ENCODE measurements around the gene NDUFS4.
"Not testable (repeated sequence)": the region's sequence is repeated elsewhere in the genome, so short reads cannot be mapped to it uniquely, and the experiment has no call there.

Gene NDUFS4

GRCh38 chr5:53560506-53561191, at the start of gene NDUFS4:
Gene NDUFS4, plus strand, starts transcription at chr5:53560639. Its CDS starts 24 bp downstream, at chr5:53560663.
- DNase-seq, result peak; percentile 84

GRCh38 chr5:53512539-53512938, 47.9 kb upstream of the NDUFS4 start:
- DNase-seq, result no peak

- no peak for DNase-seq
These were observed 44.5 kb upstream of the NDUFS4 start for GRCh38 chr5:53515988-53516387.

- DNase-seq, result no peak
These were observed 39.6 kb upstream of the NDUFS4 start for GRCh38 chr5:53520813-53521212.

- DNase-seq, result peak; percentile 16
These were observed 22.7 kb upstream of the NDUFS4 start for GRCh38 chr5:53537711-53538110.

GRCh38 chr5:53540739-53541138, 19.7 kb upstream of the NDUFS4 start:
- DNase-seq, result not testable (repeated sequence)

- no peak for DNase-seq
These were observed 18.6 kb upstream of the NDUFS4 start for GRCh38 chr5:53541859-53542258.

GRCh38 chr5:53542926-53543325, 17.5 kb upstream of the NDUFS4 start:
- DNase-seq, result no peak

- DNase-seq, result peak; percentile 37
These were observed 17.0 kb upstream of the NDUFS4 start for GRCh38 chr5:53543401-53543800.

GRCh38 chr5:53545744-53546143, 14.7 kb upstream of the NDUFS4 start:
- DNase-seq, result no peak

- DNase-seq, result peak; percentile 12
These were observed 13.2 kb upstream of the NDUFS4 start for GRCh38 chr5:53547226-53547625.

- not testable (repeated sequence) for DNase-seq
These were observed 11.9 kb upstream of the NDUFS4 start for GRCh38 chr5:53548501-53548900.

- no peak for DNase-seq
These were observed 10.6 kb upstream of the NDUFS4 start for GRCh38 chr5:53549792-53550191.

GRCh38 chr5:53552561-53552960, 7.9 kb upstream of the NDUFS4 start:
- DNase-seq, result no peak

GRCh38 chr5:53554444-53554843, 6.0 kb upstream of the NDUFS4 start:
- DNase-seq, result no peak

- DNase-seq, result no peak
These were observed 5.3 kb upstream of the NDUFS4 start for GRCh38 chr5:53555160-53555559.

GRCh38 chr5:53556001-53556400, 4.4 kb upstream of the NDUFS4 start:
- no peak for DNase-seq

GRCh38 chr5:53557386-53557785, 3.1 kb upstream of the NDUFS4 start:
- no peak for DNase-seq

- no peak for DNase-seq
These were observed 1.5 kb upstream of the NDUFS4 start for GRCh38 chr5:53558966-53559365.

- DNase-seq, result no peak
These were observed 411 bp upstream of the NDUFS4 start for GRCh38 chr5:53560028-53560427.

GRCh38 chr5:53568401-53568800, 8.0 kb downstream of the NDUFS4 start:
- DNase-seq, result no peak

- DNase-seq, result no peak
These were observed 8.4 kb downstream of the NDUFS4 start for GRCh38 chr5:53568871-53569270.

GRCh38 chr5:53569453-53569852, 9.0 kb downstream of the NDUFS4 start:
- no peak for DNase-seq

GRCh38 chr5:53571403-53571802, 11.0 kb downstream of the NDUFS4 start:
- DNase-seq, result no peak

- no peak for DNase-seq
These were observed 14.7 kb downstream of the NDUFS4 start for GRCh38 chr5:53575101-53575500.
